Nasal cavity respiratory epithelium epithelial cell of viscerocranial mucosa (primary cell): ENCODE measurements around the gene ZNF79. TPM values are rescaled to one million over a fixed set of nuclear protein-coding genes. Genes with fewer than 3 reads are reported as not detected.

Experiments used
- total RNA-seq: library from RNA; depleted of rRNA; stranded (reverse); fragments of >200 nt; gene quantifications from 2 replicates; pipeline ENCODE4 v1.2.3, GENCODE V29; 2014

ZNF79 gene
- 10.3 and 13.0 TPM in 2 replicates for total RNA-seq

GRCh38 chr9:127423934-127424675 lies at the start of gene ZNF79:
Gene ZNF79 (plus strand): TSS chr9:127424382. CDS start chr9:127424788, 406 bp downstream.

GRCh38 chr9:127396808-127397645 lies 27.2 kb upstream of the ZNF79 start, which contains the start of gene SLC2A8:
Gene SLC2A8 (plus strand): TSS chr9:127397169. CDS start chr9:127397231, 62 bp downstream.

GRCh38 chr9:127450830-127451607 lies 26.8 kb downstream of the ZNF79 start, which contains the start of the genes LRSAM1 and RPL12:
Gene LRSAM1 (plus strand): TSS chr9:127451510. CDS start chr9:127454528, 3,018 bp downstream.
Gene RPL12 (minus strand): TSS chr9:127451406. CDS start chr9:127451317, 89 bp downstream.

Other genes starting within 250 kb of the ZNF79 start
- gene GARNL3, start 159.6 kb upstream of the ZNF79 start, total RNA-seq: 3.4 and 7.6 TPM in 2 replicates
- 12.3 and 14.7 TPM in 2 replicates for gene SLC2A8, start 27.2 kb upstream of the ZNF79 start, total RNA-seq
- gene RPL12, start 27.0 kb downstream of the ZNF79 start, total RNA-seq: 1,510 and 2,865 TPM in 2 replicates
- gene LRSAM1, start 27.1 kb downstream of the ZNF79 start, total RNA-seq: 10.3 and 14.8 TPM in 2 replicates
- 10.9 and 18.9 TPM in 2 replicates for gene STXBP1, start 187.9 kb downstream of the ZNF79 start, total RNA-seq